IMR-90 (cell line): ENCODE results near the gene PCGF3. TPM values are rescaled to one million over a fixed set of nuclear protein-coding genes. Genes with fewer than 3 reads are reported as not detected.

Experiments
- ATAC-seq: fragments of 200-7000 bp; cut with Tn5 transposase; 2 replicates; pipeline ENCODE4 v1.9.1; 2020; ENCODE audit warnings: low read depth, mild to moderate bottlenecking, moderate library complexity
- BruUV-seq: library from RNA; stranded (reverse); fragments of 400-500 nt; replicated peaks from 2 replicates; lab custom pipeline; 2021; lab: Mats Ljungman, UMichigan
- CTCF ChIA-PET: fragments of 300-600 bp; formaldehyde crosslinking; extraction: SDS; loops from one replicate; lab custom pipeline; 2021; ENCODE audit warnings: antibody characterized with exemption; lab: Yijun Ruan, JAX
- POLR2A ChIA-PET: fragments of 300-600 bp; sonication (Branson Sonifier 250); formaldehyde crosslinking; loops from one replicate; lab custom pipeline; 2022; ENCODE audit warnings: antibody characterized with exemption; ENCODE audit not compliant: unreplicated experiment; lab: Charles Lee
- DNase-seq: peaks from one replicate; pipeline ENCODE4 v3.0.0; 2013
- H2AFZ ChIP-seq: replicated peaks from 2 replicates; pipeline ENCODE3; 2013; ENCODE audit warnings: low read length, mild to moderate bottlenecking; ENCODE audit not compliant: poor library complexity
- H2AK5ac ChIP-seq: 2 replicates; pipeline ENCODE4 v1.6.1; 2013; ENCODE audit warnings: low read depth, low read length, inconsistent platforms
- H2AK9ac ChIP-seq: replicated peaks from 2 replicates; pipeline ENCODE3; 2013; ENCODE audit warnings: mild to moderate bottlenecking, low read depth, low read length, moderate library complexity; ENCODE audit not compliant: poor library complexity
- H2BK120ac ChIP-seq: 2 replicates; pipeline ENCODE4 v1.6.1; 2013; ENCODE audit warnings: low read depth, low read length, inconsistent platforms
- H2BK15ac ChIP-seq: 3 replicates; pipeline ENCODE4 v1.6.1; 2013; ENCODE audit warnings: low read depth, low read length, inconsistent platforms
- H2BK20ac ChIP-seq: 2 replicates; pipeline ENCODE4 v1.6.1; 2013; ENCODE audit warnings: low read depth, mild to moderate bottlenecking, inconsistent platforms, low read length, moderate library complexity
- H2BK5ac ChIP-seq: 2 replicates; pipeline ENCODE4 v1.6.1; 2013; ENCODE audit warnings: mild to moderate bottlenecking, low read depth, low read length, inconsistent platforms; ENCODE audit not compliant: poor library complexity, severe bottlenecking
- H3K14ac ChIP-seq: replicated peaks from 2 replicates; pipeline ENCODE4 v1.6.1; 2013; ENCODE audit warnings: low read depth, low read length, inconsistent platforms
- H3K18ac ChIP-seq: 2 replicates; pipeline ENCODE4 v1.6.1; 2013; ENCODE audit warnings: low read depth, low read length, control low read depth
- H3K23ac ChIP-seq: 2 replicates; pipeline ENCODE4 v1.6.1; 2013; ENCODE audit warnings: low read depth, low read length, inconsistent platforms
- H3K27ac ChIP-seq: 2 replicates; pipeline ENCODE4 v1.5.1; 2013; ENCODE audit warnings: mild to moderate bottlenecking, control low read depth, low read length; ENCODE audit not compliant: insufficient read depth
- H3K27me3 ChIP-seq: 2 replicates; pipeline ENCODE4 v1.6.1; 2013; ENCODE audit warnings: low read length; ENCODE audit not compliant: control insufficient read depth, insufficient read depth
- H3K36me3 ChIP-seq: 2 replicates; pipeline ENCODE4 v1.6.1; 2013; ENCODE audit warnings: low read length, mixed read lengths; ENCODE audit not compliant: control insufficient read depth, insufficient read depth
- H3K4ac ChIP-seq: 2 replicates; pipeline ENCODE4 v1.6.1; 2013; ENCODE audit warnings: low read depth, low read length, inconsistent platforms
- H3K4me1 ChIP-seq: 2 replicates; pipeline ENCODE4 v1.6.1; 2013; ENCODE audit warnings: low read length, mixed read lengths; ENCODE audit not compliant: control insufficient read depth, insufficient read depth
- H3K4me2 ChIP-seq: 2 replicates; pipeline ENCODE4 v1.6.1; 2013; ENCODE audit warnings: low read depth, mild to moderate bottlenecking, control low read depth, low read length, moderate library complexity
- H3K4me3 ChIP-seq: 2 replicates; pipeline ENCODE4 v1.5.1; 2013; ENCODE audit warnings: low read depth, mild to moderate bottlenecking, control low read depth, low read length, moderate library complexity; ENCODE audit not compliant: insufficient read depth
- H3K56ac ChIP-seq: 2 replicates; pipeline ENCODE4 v1.6.1; 2013; ENCODE audit warnings: low read length, inconsistent platforms; ENCODE audit not compliant: insufficient read depth; ENCODE audit errors: extremely low read depth
- H3K79me1 ChIP-seq, 2 experiments: 2 replicates each; pipeline ENCODE4 v1.6.1; 2013; ENCODE audit warnings: low read length in 2 of 2, inconsistent platforms in 1 of 2, low read depth in 1 of 2
- H3K9ac ChIP-seq: 2 replicates; pipeline ENCODE4 v1.6.1; 2013; ENCODE audit warnings: low read depth, low read length, control low read depth
- H3K9me1 ChIP-seq: 2 replicates; pipeline ENCODE4 v1.6.1; 2013; ENCODE audit warnings: low read length, inconsistent platforms; ENCODE audit not compliant: insufficient read depth
- H3K9me3 ChIP-seq: 2 replicates; pipeline ENCODE4 v1.6.1; 2013; ENCODE audit warnings: low read length; ENCODE audit not compliant: control insufficient read depth, insufficient read depth
- H4K20me1 ChIP-seq: 2 replicates; pipeline ENCODE4 v1.6.1; 2013; ENCODE audit warnings: low read length, inconsistent platforms; ENCODE audit not compliant: insufficient read depth
- H4K5ac ChIP-seq: 2 replicates; pipeline ENCODE4 v1.6.1; 2013; ENCODE audit warnings: mild to moderate bottlenecking, low read depth, low read length, control low read depth
- H4K8ac ChIP-seq, 2 experiments: 2 replicates each; pipeline ENCODE4 v1.6.1; 2013; ENCODE audit warnings: low read depth in 2 of 2, low read length in 2 of 2, control low read depth in 1 of 2, inconsistent platforms in 1 of 2
- H4K91ac ChIP-seq: 2 replicates; pipeline ENCODE4 v1.6.1; 2013; ENCODE audit warnings: low read depth, low read length, inconsistent platforms; ENCODE audit not compliant: insufficient read depth
- FOS ChIP-seq: fragments of 150-350 bp; IDR thresholded peaks from 2 replicates; pipeline ENCODE4 v1.6.1; 2016; ENCODE audit warnings: low read depth, low read length
- MAFK ChIP-seq: IDR thresholded peaks from 2 replicates; pipeline ENCODE4 v1.6.1; 2012; ENCODE audit warnings: low read depth, low read length, improper control_type of control experiment
- POLR2A ChIP-seq: IDR thresholded peaks from 2 replicates; pipeline ENCODE4 v1.6.1; 2012; ENCODE audit warnings: mild to moderate bottlenecking, low read depth, low read length
- WGBS, 2 experiments: methylation state at CpG; one replicate each; pipeline versions ENCODE4 v1.1.5 to v1.1.7; 2013; ENCODE audit warnings: missing lambda C conversion rate in 2 of 2; ENCODE audit not compliant: insufficient read length in 1 of 2; ENCODE audit errors: extremely low coverage in 2 of 2; 5-methylcytosine and 5-hydroxymethylcytosine counted together
- dilution Hi-C: fragments of 300-500 bp; cut with HindIII; formaldehyde crosslinking; loops from one replicate; pipeline ENCODE4 v1.14.3; 2018; ENCODE audit warnings: low sequenced_read_pairs; ENCODE audit not compliant: unreplicated experiment
- in situ Hi-C: fragments of 300-500 bp; cut with MboI; formaldehyde crosslinking; loops from 3 replicates; pipeline ENCODE4 v1.14.3; 2019; ENCODE audit warnings: low sequenced_read_pairs, inconsistent platforms, mixed read lengths
- intact Hi-C: fragments of 100-400 bp; cut with micrococcal nuclease; formaldehyde crosslinking; loops from 2 replicates; pipeline ENCODE4 v1.10.0; 2022
- polyA plus RNA-seq, 3 experiments: library from polyadenylated mRNA; depleted of rRNA; stranded (reverse); fragments of >200 nt; gene quantifications; 2 replicates each; pipeline ENCODE4 v1.2.3, GENCODE V29; 2012; ENCODE audit warnings: low replicate concordance in 1 of 3
- total RNA-seq: library from RNA; depleted of rRNA; stranded (reverse); fragments of >200 nt; gene quantifications from 2 replicates; pipeline ENCODE4 v1.2.3, GENCODE V29; 2012
- TF ChIP-seq, protein P1 (sequence below): fragments of 150-350 bp; IDR thresholded peaks from 2 replicates; pipeline ENCODE4 v1.6.1; 2017; ENCODE audit warnings: mild to moderate bottlenecking, antibody characterized with exemption, low read length, low read depth

Gene PCGF3
- total and polyA plus RNA-seq, 2 of the 4 experiments (the other 2 are of a cell fraction), result 40.0 to 55.3 TPM

GRCh38 chr4:680091-680490 is 25.5 kb upstream of the PCGF3 start:
- no CpG with 5 or more reads among the region's 9 CpGs for WGBS, 2 experiments
- CTCF ChIA-PET, result no interaction called here

More at GRCh38 chr4:680091-680490, 25.5 kb upstream of the PCGF3 start:
- Histone ChIP-seq H3K9me1 (peaks cover 4% of the 10 kb centered on the region; the same call in 1 of the 2 replicates), H2AK5ac (no peak overlapping the region), H4K8ac (no peak overlapping the region), H3K14ac (no peak overlapping the region), H3K36me3 (no peaks in the 10 kb centered on the region), H3K9ac (no peak overlapping the region), H3K79me1 (peaks cover 7 to 8% of the 10 kb centered on the region in 2 experiments; a peak in 3 of 4 replicates), H2BK15ac (no peak overlapping the region), H3K4me2 (no peak overlapping the region), H3K9me3 (no peaks in the 10 kb centered on the region), H2BK5ac (no peak overlapping the region), H4K20me1 (no peaks in the 10 kb centered on the region), H2BK120ac (no peak overlapping the region), H3K18ac (no peak overlapping the region), H2BK20ac (no peak overlapping the region), H4K5ac (no peak overlapping the region), H2AK9ac (no peak overlapping the region), H2AFZ (no peak overlapping the region), H4K91ac (no peak overlapping the region), H3K27ac (no peak overlapping the region), H3K27me3 (no peaks in the 10 kb centered on the region), H3K56ac (no peak overlapping the region), H3K4ac (no peak overlapping the region), H3K23ac (no peak overlapping the region), H3K4me3 (no peak overlapping the region), H3K4me1 (peaks cover 7% of the 10 kb centered on the region)
- dilution Hi-C loops (no loop called here), in situ Hi-C loops (no loop called here), intact Hi-C loops (no loop called here)
- no peak for TF ChIP-seq POLR2A
- TF ChIP-seq MAFK, result no peak
- no peak for TF ChIP-seq FOS
- TF ChIP-seq, protein P1, sequence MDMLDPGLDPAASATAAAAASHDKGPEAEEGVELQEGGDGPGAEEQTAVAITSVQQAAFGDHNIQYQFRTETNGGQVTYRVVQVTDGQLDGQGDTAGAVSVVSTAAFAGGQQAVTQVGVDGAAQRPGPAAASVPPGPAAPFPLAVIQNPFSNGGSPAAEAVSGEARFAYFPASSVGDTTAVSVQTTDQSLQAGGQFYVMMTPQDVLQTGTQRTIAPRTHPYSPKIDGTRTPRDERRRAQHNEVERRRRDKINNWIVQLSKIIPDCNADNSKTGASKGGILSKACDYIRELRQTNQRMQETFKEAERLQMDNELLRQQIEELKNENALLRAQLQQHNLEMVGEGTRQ, result no peak
- DNase-seq (no peak), ATAC-seq (no peak)
- BruUV-seq, result no TSS peak
- POLR2A ChIA-PET, result no interaction called here
